K562 (cell line): Measurements from ENCODE around the gene DOCK8. TPM values are rescaled to one million over a fixed set of nuclear protein-coding genes. Genes with fewer than 3 reads are reported as not detected.
A peak's percentile ranks its signal among the peaks of the same experiment; 100 is the strongest.

Experiments
- ARID1B ChIP-seq: fragments of 450-650 bp; IDR thresholded peaks from 2 replicates; pipeline ENCODE4 v1.6.1; 2016; ENCODE audit warnings: antibody characterized with exemption, mild to moderate bottlenecking, inconsistent platforms
- CBFA2T3 ChIP-seq: fragments of 450-650 bp; IDR thresholded peaks from 2 replicates; pipeline ENCODE4 v1.6.1; 2017
- CTBP1 ChIP-seq: fragments of 450-650 bp; IDR thresholded peaks from 2 replicates; pipeline ENCODE4 v1.6.1; 2016; ENCODE audit warnings: borderline replicate concordance
- CXXC5 ChIP-seq: fragments of 250-450 bp; sonication (Bioruptor Pico); IDR thresholded peaks from 2 replicates; pipeline ENCODE4 v1.8.0; 2022; ENCODE audit warnings: inconsistent platforms, mild to moderate bottlenecking, moderate library complexity
- E2F4 ChIP-seq: sonication (generic); formaldehyde crosslinking; IDR thresholded peaks from 2 replicates; pipeline ENCODE4 v1.8.0; 2022; ENCODE audit warnings: mild to moderate bottlenecking, low read depth, missing genetic modification reagents
- ETS2 ChIP-seq: IDR thresholded peaks from 2 replicates; pipeline ENCODE4 v1.6.1; 2016; ENCODE audit warnings: borderline replicate concordance, missing genetic modification characterization, mild to moderate bottlenecking, moderate library complexity, missing compliant biosample characterization; ENCODE audit not compliant: poor library complexity, severe bottlenecking
- HDAC2 ChIP-seq: fragments of 450-650 bp; IDR thresholded peaks from 2 replicates; pipeline ENCODE4 v1.6.1; 2016; ENCODE audit warnings: mild to moderate bottlenecking
- HDAC3 ChIP-seq: fragments of 450-650 bp; IDR thresholded peaks from 2 replicates; pipeline ENCODE4 v1.6.1; 2018; ENCODE audit warnings: borderline replicate concordance, mild to moderate bottlenecking, moderate library complexity; ENCODE audit not compliant: partially characterized antibody
- HLTF ChIP-seq: fragments of 450-650 bp; IDR thresholded peaks from 2 replicates; pipeline ENCODE4 v1.6.1; 2016
- JUN ChIP-seq, 2 experiments: sonication (generic) in 1 of 2; formaldehyde crosslinking in 1 of 2; IDR thresholded peaks; 2 replicates each; pipeline versions ENCODE4 v1.6.1 to v1.8.0; 2012 to 2022; ENCODE audit warnings: borderline replicate concordance in 2 of 2, mild to moderate bottlenecking in 2 of 2, improper control_type of control experiment in 1 of 2, low read depth in 1 of 2, low read length in 1 of 2, missing genetic modification reagents in 1 of 2
- KLF6 ChIP-seq: fragments of 250-450 bp; sonication (Bioruptor Pico); IDR thresholded peaks from 2 replicates; pipeline ENCODE4 v1.4.0; 2020; ENCODE audit warnings: mild to moderate bottlenecking, moderate library complexity, borderline replicate concordance
- NCOA6 ChIP-seq: fragments of 450-650 bp; IDR thresholded peaks from 2 replicates; pipeline ENCODE4 v1.6.1; 2017; ENCODE audit warnings: mild to moderate bottlenecking
- PATZ1 ChIP-seq: fragments of 250-450 bp; sonication (Bioruptor Pico); IDR thresholded peaks from 2 replicates; pipeline ENCODE4 v1.5.0; 2020; ENCODE audit warnings: mild to moderate bottlenecking, borderline replicate concordance
- PBX2 ChIP-seq, 2 experiments: IDR thresholded peaks in 1 of 2; conservative IDR thresholded peaks in 1 of 2; 2 replicates each; pipeline ENCODE4 v1.6.1; 2016; ENCODE audit warnings: low read depth in 2 of 2, mild to moderate bottlenecking in 1 of 2, missing compliant biosample characterization in 1 of 2, missing genetic modification characterization in 1 of 2, moderate library complexity in 1 of 2
- PURB ChIP-seq: sonication (generic); formaldehyde crosslinking; IDR thresholded peaks from 2 replicates; pipeline ENCODE4 v1.9.0; 2021; ENCODE audit warnings: low read depth, mild to moderate bottlenecking, missing genetic modification reagents
- SIN3A ChIP-seq, 2 experiments: fragments of 150-350 bp in 1 of 2; IDR thresholded peaks; 2 replicates each; pipeline ENCODE4 v1.6.1; 2011 to 2016; ENCODE audit warnings: borderline replicate concordance in 2 of 2, low read depth in 2 of 2, low read length in 2 of 2, mild to moderate bottlenecking in 2 of 2, moderate library complexity in 2 of 2; ENCODE audit not compliant: control insufficient read depth in 1 of 2
- TCF3 ChIP-seq: sonication (generic); formaldehyde crosslinking; IDR thresholded peaks from 2 replicates; pipeline ENCODE4 v1.4.0; 2020; ENCODE audit warnings: mild to moderate bottlenecking, missing genetic modification reagents
- ZBTB7A ChIP-seq: IDR thresholded peaks from 2 replicates; pipeline ENCODE4 v1.6.1; 2011; ENCODE audit warnings: low read depth, mild to moderate bottlenecking, low read length, moderate library complexity, borderline replicate concordance; ENCODE audit not compliant: control insufficient read depth
- ZNF324 ChIP-seq: fragments of 250-450 bp; sonication (Bioruptor Pico); IDR thresholded peaks from 2 replicates; pipeline ENCODE4 v1.4.0; 2020; ENCODE audit warnings: mild to moderate bottlenecking
- ZNF398 ChIP-seq: fragments of 250-450 bp; sonication (Bioruptor Pico); IDR thresholded peaks from 2 replicates; pipeline ENCODE4 v1.8.0; 2021; ENCODE audit warnings: moderate library complexity, mild to moderate bottlenecking, inconsistent platforms
- polyA plus RNA-seq, 8 experiments: library from polyadenylated mRNA; depleted of rRNA in 4 of 8; stranded (reverse) in 5 of 8; unstranded in 3 of 8; fragments of >200 nt; fragmentation: Nextera tagmentation in 2 of 8; fragmentation: Illumina TruSeq in 1 of 8; extraction: Ambion mirVana in 2 of 8; extraction: Trizol in 1 of 8; gene quantifications; 2 replicates each; pipeline versions ENCODE4 v1.2.1 to v1.2.3, GENCODE V29; 2011 to 2014; ENCODE audit warnings: inconsistent platforms in 1 of 8, missing spikeins in 1 of 8
- total RNA-seq, 7 experiments: library from RNA; depleted of rRNA in 6 of 7; stranded (reverse); fragments of >200 nt in 6 of 7; fragmentation: Illumina TruSeq in 2 of 7; extraction: Trizol in 2 of 7; gene quantifications; 2 replicates each; pipeline versions ENCODE4 v1.2.1 to v1.2.3, GENCODE V29; 2011 to 2021; ENCODE audit warnings: low replicate concordance in 1 of 7

The DOCK8 gene
- total and polyA plus RNA-seq, 9 of the 15 experiments (the other 6 are each of a cell fraction or from before 2014, with no cell fraction given): 14.4 to 53.8 (median 25.1) TPM

- TF ChIP-seq PATZ1 (CRISPR knock-in tag): no peak
- TF ChIP-seq NCOA6: no peak
- TF ChIP-seq PBX2 (CRISPR knock-in tag; IDR thresholded peaks at IDR 0.05; ENCODE audit: low read depth): no peak
- TF ChIP-seq PBX2 (tag; conservative IDR thresholded peaks at IDR 0.05; ENCODE audit: low read depth): 0 out of 2 replicates have a peak, but pooled peaks have one; percentile 16
- no peak for TF ChIP-seq JUN (IDR thresholded peaks at IDR 0.05; ENCODE audit: borderline replicate concordance, low read depth, low read length)
- no peak for TF ChIP-seq JUN (CRISPR knock-in tag; IDR thresholded peaks at IDR 0.05; ENCODE audit: borderline replicate concordance)
- no peak for TF ChIP-seq ZNF398
- TF ChIP-seq E2F4 (CRISPR knock-in tag): no peak
- TF ChIP-seq CBFA2T3: peak; percentile 88
- no peak for TF ChIP-seq HLTF
- peak; percentile 86 for TF ChIP-seq ARID1B
- TF ChIP-seq SIN3A (IDR thresholded peaks at IDR 0.05; ENCODE audit: borderline replicate concordance in 2 of 2, control insufficient read depth in 1 of 2, low read depth in 2 of 2, low read length in 2 of 2): no peak
- no peak for TF ChIP-seq KLF6 (CRISPR knock-in tag)
- no peak for TF ChIP-seq ETS2 (tag)
- TF ChIP-seq CXXC5: peak; percentile 32; the same call in 1 of the 2 replicates
- TF ChIP-seq PURB (CRISPR knock-in tag): no peak
- TF ChIP-seq TCF3 (CRISPR knock-in tag): peak; percentile 81
- no peak for TF ChIP-seq ZNF324
- peak; percentile 33 for TF ChIP-seq HDAC3
- TF ChIP-seq CTBP1: 0 out of 2 replicates have a peak, but pooled peaks have one; percentile 31
- TF ChIP-seq ZBTB7A: no peak
- TF ChIP-seq HDAC2: peak; percentile 99
Observed at GRCh38 chr9:373759-374206, 159.1 kb downstream of the DOCK8 start (continued).
